Fibroblast of villous mesenchyme (primary cell): ENCODE data around the gene SERGEF. TPM values are rescaled to one million over a fixed set of nuclear protein-coding genes. Genes with fewer than 3 reads are reported as not detected.

Experiments used
- DNase-seq: peaks from one replicate; pipeline ENCODE4 v3.0.0-alpha.2; 2010; ENCODE audit warnings: low read depth
- H3K4me3 ChIP-seq: 2 replicates; pipeline ENCODE4 v1.5.1; 2011; ENCODE audit warnings: low read depth, mild to moderate bottlenecking, low read length
- CTCF ChIP-seq: IDR thresholded peaks from 2 replicates; pipeline ENCODE4 v1.5.1; 2012; ENCODE audit warnings: low read depth, mild to moderate bottlenecking, low read length; ENCODE audit not compliant: insufficient read depth
- total RNA-seq: library from RNA; depleted of rRNA; stranded (reverse); fragments of >200 nt; gene quantifications from 2 replicates; pipeline ENCODE4 v1.2.3, GENCODE V29; 2012

The SERGEF gene
- total RNA-seq, 1 donor: 21.2 TPM

GRCh38 chr11:17917556-17917955 is 95.3 kb downstream of the SERGEF start:
- TF ChIP-seq CTCF: no peak

GRCh38 chr11:17915500-17916143 is 97.2 kb downstream of the SERGEF start:
- H3K4me3 ChIP-seq: no peak overlapping the region
- TF ChIP-seq CTCF: no peak
- DNase-seq: no peak

More at GRCh38 chr11:17917556-17917955, 95.3 kb downstream of the SERGEF start:
- H3K4me3 ChIP-seq: no peak overlapping the region
- no peak for DNase-seq

- TF ChIP-seq CTCF: no peak
- no peak for DNase-seq
- H3K4me3 ChIP-seq: no peak overlapping the region
These were observed 97.9 kb downstream of the SERGEF start for GRCh38 chr11:17914957-17915356.

- H3K4me3 ChIP-seq: no peak overlapping the region
- TF ChIP-seq CTCF: no peak
- no peak for DNase-seq
These were observed 105.8 kb downstream of the SERGEF start for GRCh38 chr11:17907046-17907445.

- no peak for DNase-seq
- no peak for TF ChIP-seq CTCF
- no peak overlapping the region for H3K4me3 ChIP-seq
These were observed 106.4 kb downstream of the SERGEF start for GRCh38 chr11:17906436-17906835.

GRCh38 chr11:17905477-17905876 is 107.4 kb downstream of the SERGEF start:
- TF ChIP-seq CTCF: no peak
- no peak overlapping the region for H3K4me3 ChIP-seq
- DNase-seq: no peak

- no peak overlapping the region for H3K4me3 ChIP-seq
- DNase-seq: no peak
- no peak for TF ChIP-seq CTCF
These were observed 111.4 kb downstream of the SERGEF start for GRCh38 chr11:17901481-17901880.
